Gastrocnemius medialis (tissue), 4 donors: ENCODE measurements around the gene CDH4.

Source experiments
- POLR2A ChIP-seq, 2 donors: fragments of 450-650 bp; IDR thresholded peaks; one replicate each; pipeline ENCODE4 v1.6.1; 2017; ENCODE audit warnings: antibody characterized with exemption in 2 of 2, mild to moderate bottlenecking in 2 of 2, moderate library complexity in 2 of 2
- TF ChIP-seq, protein P1 (sequence below), 5 experiments: fragments of 450-650 bp in 3 of 5; fragments of 200-600 bp in 2 of 5; sonication (generic) in 2 of 5; IDR thresholded peaks in 4 of 5; conservative IDR thresholded peaks in 1 of 5; 1 replicate in 4 of 5; 2 replicates in 1 of 5; pipeline ENCODE4 v1.5.1; 2016 to 2019; ENCODE audit warnings: antibody characterized with exemption in 5 of 5, mild to moderate bottlenecking in 3 of 5, moderate library complexity in 3 of 5

DNA sequence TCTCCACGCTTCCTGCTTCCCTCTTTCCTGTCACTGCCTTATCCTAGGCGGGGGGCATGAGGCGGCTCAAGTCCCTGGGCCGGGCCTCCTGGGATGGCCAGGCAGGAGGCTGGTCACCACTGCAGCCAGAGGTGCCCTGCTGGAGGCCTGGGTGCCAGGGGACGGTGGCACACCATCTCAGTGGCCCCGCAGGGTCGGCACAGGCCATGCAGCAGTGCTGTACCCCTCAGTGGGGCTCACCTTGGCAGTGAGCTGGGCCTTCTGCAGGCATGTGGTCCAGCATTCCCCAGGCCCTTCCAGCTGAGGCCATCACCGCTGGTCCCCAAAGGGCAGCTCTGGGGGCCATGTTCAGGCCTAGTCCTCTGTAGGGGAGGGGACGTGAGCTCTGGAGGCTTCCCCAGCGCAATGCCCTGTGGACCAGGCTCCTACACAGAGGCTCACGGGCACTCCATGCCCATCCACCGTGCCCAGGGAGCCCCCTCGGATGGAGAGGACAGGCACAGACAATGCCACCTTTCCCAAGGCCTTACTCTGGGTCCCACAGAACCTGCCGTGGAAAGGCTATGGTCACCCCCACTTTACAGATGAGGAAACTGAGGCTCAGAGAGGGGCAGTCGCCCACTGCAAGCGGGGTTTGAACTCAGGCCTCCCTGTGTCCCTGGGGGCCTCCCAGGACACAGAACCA is 689.8 kb downstream of the CDH4 start:
- TF ChIP-seq, protein P1, sequence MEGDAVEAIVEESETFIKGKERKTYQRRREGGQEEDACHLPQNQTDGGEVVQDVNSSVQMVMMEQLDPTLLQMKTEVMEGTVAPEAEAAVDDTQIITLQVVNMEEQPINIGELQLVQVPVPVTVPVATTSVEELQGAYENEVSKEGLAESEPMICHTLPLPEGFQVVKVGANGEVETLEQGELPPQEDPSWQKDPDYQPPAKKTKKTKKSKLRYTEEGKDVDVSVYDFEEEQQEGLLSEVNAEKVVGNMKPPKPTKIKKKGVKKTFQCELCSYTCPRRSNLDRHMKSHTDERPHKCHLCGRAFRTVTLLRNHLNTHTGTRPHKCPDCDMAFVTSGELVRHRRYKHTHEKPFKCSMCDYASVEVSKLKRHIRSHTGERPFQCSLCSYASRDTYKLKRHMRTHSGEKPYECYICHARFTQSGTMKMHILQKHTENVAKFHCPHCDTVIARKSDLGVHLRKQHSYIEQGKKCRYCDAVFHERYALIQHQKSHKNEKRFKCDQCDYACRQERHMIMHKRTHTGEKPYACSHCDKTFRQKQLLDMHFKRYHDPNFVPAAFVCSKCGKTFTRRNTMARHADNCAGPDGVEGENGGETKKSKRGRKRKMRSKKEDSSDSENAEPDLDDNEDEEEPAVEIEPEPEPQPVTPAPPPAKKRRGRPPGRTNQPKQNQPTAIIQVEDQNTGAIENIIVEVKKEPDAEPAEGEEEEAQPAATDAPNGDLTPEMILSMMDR (IDR thresholded peaks at IDR 0.05 in 4 of 5, conservative IDR thresholded peaks at IDR 0.05 in 1 of 5) = no peak
- TF ChIP-seq POLR2A (IDR thresholded peaks at IDR 0.05) = no peak
